ENCODE data around the gene SNF8. TPM values are rescaled to one million over a fixed set of nuclear protein-coding genes. Genes with fewer than 3 reads are reported as not detected.
A peak's percentile ranks its signal among the peaks of the same experiment; 100 is the strongest.

Gene SNF8
- total RNA-seq, 1 experiment from 2014 or later = 371 TPM

GRCh38 chr17:48912476-48912875, 32.2 kb downstream of the SNF8 start:
- CTCF ChIA-PET = no interaction called here
- DNase-seq (ENCODE audit: low read depth, low spot score) (no peak), ATAC-seq (no peak)
- intact Hi-C loops (cut with micrococcal nuclease; ENCODE audit: unreplicated experiment) = no loop called here
- peaks cover 38% of the 10 kb centered on the region for H3K36me3 ChIP-seq (ENCODE audit: control insufficient read depth, insufficient read depth, low read length)
- no peak overlapping the region for H3K4me3 ChIP-seq (ENCODE audit: low read depth in 2 of 2, low read length in 2 of 2)
- POLR2A ChIA-PET = no interaction called here
- BruUV-seq (replicated peaks) = no TSS peak
- in situ Hi-C loops (cut with HindIII; ENCODE audit: low pct_unique_long_range_greater_than_20kb, low sequenced_read_pairs) = no loop called here
- H3K4me1 ChIP-seq (ENCODE audit: control insufficient read depth, insufficient read depth, low read length) = peaks cover 44% of the 10 kb centered on the region
- H3K9me3 ChIP-seq (ENCODE audit: control insufficient read depth, insufficient read depth, low read depth, low read length) = no peaks in the 10 kb centered on the region
- no peaks in the 10 kb centered on the region for H3K27me3 ChIP-seq (ENCODE audit: control insufficient read depth, insufficient read depth, low read length)
- no peak overlapping the region for H3K27ac ChIP-seq (ENCODE audit: low read length)
- TF ChIP-seq REST (IDR thresholded peaks at IDR 0.05; ENCODE audit: insufficient read depth in 1 of 2, low read depth in 2 of 2, low read length in 1 of 2) (no peak), CTCF (IDR thresholded peaks at IDR 0.05) (no peak), POLR2AphosphoS5 (IDR thresholded peaks at IDR 0.05; ENCODE audit: low read depth, low read length) (no peak), TCF7L2 (IDR thresholded peaks at IDR 0.05; ENCODE audit: low read depth, low read length) (no peak), SIN3A (IDR thresholded peaks at IDR 0.05; ENCODE audit: borderline replicate concordance, insufficient read depth, low read depth, low read length) (no peak)

GRCh38 chr17:48910370-48910769, 34.3 kb downstream of the SNF8 start:
- Histone ChIP-seq H3K4me3 (ENCODE audit: low read depth in 2 of 2, low read length in 2 of 2) (peak overlapping the region; percentile 62 to 86), H3K27me3 (ENCODE audit: control insufficient read depth, insufficient read depth, low read length) (no peaks in the 10 kb centered on the region), H3K4me1 (ENCODE audit: control insufficient read depth, insufficient read depth, low read length) (peaks cover 42% of the 10 kb centered on the region), H3K36me3 (ENCODE audit: control insufficient read depth, insufficient read depth, low read length) (peaks cover 33% of the 10 kb centered on the region), H3K9me3 (ENCODE audit: control insufficient read depth, insufficient read depth, low read depth, low read length) (no peaks in the 10 kb centered on the region), H3K27ac (ENCODE audit: low read length) (peak overlapping the region; percentile 85)
- intact Hi-C loops (cut with micrococcal nuclease; ENCODE audit: unreplicated experiment) (no loop called here), in situ Hi-C loops (cut with HindIII; ENCODE audit: low pct_unique_long_range_greater_than_20kb, low sequenced_read_pairs) (no loop called here)
- ChIA-PET CTCF (interaction anchor here (0.9 kb wide), 1 partner anchor 123 kb away, joined by 3 read pairs; no protein-coding TSS in a partner anchor), POLR2A (interaction anchor here (0.6 to 0.7 kb wide), 2 partner anchors 56 to 135 kb away, joined by 7 to 13 read pairs; no protein-coding TSS in a partner anchor)
- no peak for DNase-seq (ENCODE audit: low read depth, low spot score)
- BruUV-seq (replicated peaks) = no TSS peak
- no peak for TF ChIP-seq SIN3A (IDR thresholded peaks at IDR 0.05; ENCODE audit: borderline replicate concordance, insufficient read depth, low read depth, low read length)
- no peak for TF ChIP-seq POLR2AphosphoS5 (IDR thresholded peaks at IDR 0.05; ENCODE audit: low read depth, low read length)
- ATAC-seq = no peak

GRCh38 chr17:48909783-48910182, 34.9 kb downstream of the SNF8 start:
- BruUV-seq (replicated peaks) = TSS peak; percentile 55
- peak overlapping the region; percentile 85 for H3K27ac ChIP-seq (ENCODE audit: low read length)
- intact Hi-C loops (cut with micrococcal nuclease; ENCODE audit: unreplicated experiment) = no loop called here

More at GRCh38 chr17:48909783-48910182, 34.9 kb downstream of the SNF8 start:
- Histone ChIP-seq H3K4me3 (ENCODE audit: low read depth in 2 of 2, low read length in 2 of 2) (peak overlapping the region; percentile 62 to 86), H3K9me3 (ENCODE audit: control insufficient read depth, insufficient read depth, low read depth, low read length) (no peaks in the 10 kb centered on the region), H3K36me3 (ENCODE audit: control insufficient read depth, insufficient read depth, low read length) (peaks cover 29% of the 10 kb centered on the region), H3K27me3 (ENCODE audit: control insufficient read depth, insufficient read depth, low read length) (no peaks in the 10 kb centered on the region), H3K4me1 (ENCODE audit: control insufficient read depth, insufficient read depth, low read length) (peaks cover 37% of the 10 kb centered on the region)
- ATAC-seq (no peak), DNase-seq (ENCODE audit: low read depth, low spot score) (no peak)
- TF ChIP-seq SIN3A (IDR thresholded peaks at IDR 0.05; ENCODE audit: borderline replicate concordance, insufficient read depth, low read depth, low read length) (no peak), TCF7L2 (IDR thresholded peaks at IDR 0.05; ENCODE audit: low read depth, low read length) (no peak), CTCF (IDR thresholded peaks at IDR 0.05) (no peak), REST (IDR thresholded peaks at IDR 0.05; ENCODE audit: insufficient read depth in 1 of 2, low read depth in 2 of 2, low read length in 1 of 2) (no peak), POLR2AphosphoS5 (IDR thresholded peaks at IDR 0.05; ENCODE audit: low read depth, low read length) (no peak)
- ChIA-PET POLR2A (interaction anchor here (0.5 to 0.6 kb wide), 2 partner anchors 21 to 56 kb away, joined by 7 to 13 read pairs; no protein-coding TSS in a partner anchor), CTCF (interaction anchor here (0.7 to 0.9 kb wide), 2 partner anchors 8 to 123 kb away, joined by 3 to 6 read pairs; no protein-coding TSS in a partner anchor)
- in situ Hi-C loops (cut with HindIII; ENCODE audit: low pct_unique_long_range_greater_than_20kb, low sequenced_read_pairs) = loop anchor here (10.0 kb wide), 1 partner anchor 175 kb away; no protein-coding TSS in a partner anchor
